ENCODE data around the gene NOCT.
"Not testable (repeated sequence)": the region's sequence is repeated elsewhere in the genome, so short reads cannot be mapped to it uniquely, and the experiment has no call there.

Gene NOCT

DNA sequence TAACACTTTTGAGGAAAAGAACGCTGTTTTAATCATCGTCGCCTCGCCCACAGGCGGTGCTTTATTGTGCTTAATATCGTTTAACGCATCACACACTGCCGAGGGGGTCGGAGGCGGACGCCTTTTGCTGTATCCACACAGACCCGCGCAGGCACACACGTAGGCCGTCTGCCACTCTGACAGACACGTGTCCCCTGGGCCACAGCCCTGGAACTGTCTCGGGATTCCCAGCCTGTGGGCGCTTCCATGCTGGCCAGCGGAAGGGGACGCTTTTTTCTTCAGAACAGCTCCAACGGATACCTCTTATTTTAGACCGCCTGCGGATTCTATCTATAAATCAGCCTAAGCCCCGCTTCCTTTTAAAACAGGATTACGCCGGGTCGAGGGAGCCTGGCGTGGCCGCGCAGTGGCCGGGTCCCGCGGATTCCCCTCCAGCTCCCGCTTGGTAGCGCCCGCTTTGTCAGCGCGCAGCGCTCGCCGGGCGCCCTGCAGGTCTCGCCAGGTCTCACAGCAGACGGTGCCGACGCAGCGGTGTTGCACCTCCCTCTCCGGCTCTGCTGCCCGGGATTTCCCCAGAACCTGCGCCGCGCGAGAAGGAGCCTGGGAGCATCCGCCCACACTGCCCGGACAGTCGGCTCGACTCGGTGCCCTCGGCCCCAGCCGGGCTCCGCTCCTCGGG is at the start of gene NOCT:
NOCT (plus strand) TSS at position 513 of the 679 bp plus-strand sequence. CDS start 201 bp downstream, outside the sequence.
- DNase-seq (ENCODE audit: low read depth), result peak; percentile 83

DNA sequence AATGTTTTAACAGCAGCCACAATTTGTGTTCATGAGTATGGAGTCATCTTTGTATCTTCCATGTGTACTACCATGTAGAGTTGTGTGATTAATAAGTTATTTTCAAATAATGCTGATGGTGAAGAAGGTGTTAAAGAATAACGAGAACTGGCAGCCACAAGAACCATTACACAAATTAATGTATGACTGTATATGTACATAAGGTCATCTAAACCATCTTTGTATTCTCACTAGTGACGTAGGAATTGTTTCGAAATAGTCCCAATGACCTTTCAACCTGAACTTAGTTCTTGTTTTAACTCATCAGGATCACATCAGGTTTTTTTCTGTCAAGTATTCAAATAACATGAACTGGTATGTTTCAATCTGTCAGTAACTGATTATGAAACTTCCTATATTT is 48.3 kb upstream of the NOCT start:
- no peak for DNase-seq (ENCODE audit: low read depth)

GRCh38 chr4:138972956-138973801 is 42.4 kb upstream of the NOCT start:
- DNase-seq (ENCODE audit: low read depth), result no peak

DNA sequence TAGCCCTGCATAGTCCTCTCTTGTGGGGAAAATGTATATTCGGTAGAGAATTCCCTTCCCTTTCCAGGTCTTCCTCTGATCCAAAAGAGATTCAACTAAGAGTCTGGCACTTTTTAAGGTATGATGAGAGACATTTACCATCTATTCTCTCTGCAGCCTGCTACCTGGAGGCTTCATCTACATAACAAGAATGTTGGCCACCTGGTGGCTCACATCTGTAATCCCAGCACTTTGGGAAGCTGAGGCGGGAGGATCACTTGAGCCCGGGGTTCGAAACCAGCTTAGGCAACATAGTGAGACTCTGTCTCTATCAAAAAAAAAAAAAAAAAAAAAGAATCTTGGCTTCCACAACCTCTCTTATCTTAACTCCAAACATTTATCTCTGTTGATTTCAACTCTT is 40.4 kb upstream of the NOCT start:
- no peak for DNase-seq (ENCODE audit: low read depth)

DNA sequence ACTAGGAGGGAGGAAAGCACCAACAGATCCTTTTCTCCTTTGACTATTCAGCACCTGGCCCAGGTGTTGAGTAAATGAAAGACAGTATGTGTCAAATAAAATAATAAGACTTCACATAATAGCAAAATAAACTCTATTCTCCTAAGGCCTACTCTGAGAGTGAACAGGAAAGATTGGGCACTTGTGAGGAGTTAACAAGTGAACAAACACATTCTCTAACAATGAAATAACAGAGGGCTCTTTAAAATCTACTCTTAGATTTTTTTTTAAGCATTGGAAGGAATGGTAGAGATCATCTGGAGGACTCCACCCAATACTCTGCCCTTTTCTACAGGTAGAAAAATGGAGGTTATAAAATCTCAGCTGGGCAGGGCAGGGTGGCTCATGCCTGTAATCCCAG is 39.1 kb upstream of the NOCT start:
- DNase-seq (ENCODE audit: low read depth), result no peak

- DNase-seq (ENCODE audit: low read depth), result no peak
These were observed 38.1 kb upstream of the NOCT start for GRCh38 chr4:138977524-138977923.

GRCh38 chr4:138978028-138978585 is 37.5 kb upstream of the NOCT start:
- DNase-seq (ENCODE audit: low read depth), result no peak

DNA sequence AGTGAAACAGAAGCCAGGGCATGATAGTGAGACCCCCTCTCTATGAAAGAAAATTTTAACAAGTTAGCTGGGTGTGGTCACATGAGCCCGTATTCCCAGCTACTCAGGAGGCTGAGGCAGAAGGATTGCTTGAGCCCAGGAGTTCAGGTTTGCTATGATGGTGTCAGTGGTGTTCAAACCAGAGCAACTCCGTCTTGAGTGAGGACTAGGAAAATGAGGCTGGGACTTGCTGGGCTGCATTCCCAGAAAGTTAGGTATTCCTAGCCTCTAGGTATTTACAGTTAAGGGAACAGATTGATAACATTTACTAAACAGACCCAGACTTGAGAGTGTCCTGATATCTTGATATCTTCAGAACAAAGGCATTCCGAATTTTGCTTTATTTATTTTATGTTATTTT is 37.0 kb upstream of the NOCT start:
- no peak for DNase-seq (ENCODE audit: low read depth)

DNA sequence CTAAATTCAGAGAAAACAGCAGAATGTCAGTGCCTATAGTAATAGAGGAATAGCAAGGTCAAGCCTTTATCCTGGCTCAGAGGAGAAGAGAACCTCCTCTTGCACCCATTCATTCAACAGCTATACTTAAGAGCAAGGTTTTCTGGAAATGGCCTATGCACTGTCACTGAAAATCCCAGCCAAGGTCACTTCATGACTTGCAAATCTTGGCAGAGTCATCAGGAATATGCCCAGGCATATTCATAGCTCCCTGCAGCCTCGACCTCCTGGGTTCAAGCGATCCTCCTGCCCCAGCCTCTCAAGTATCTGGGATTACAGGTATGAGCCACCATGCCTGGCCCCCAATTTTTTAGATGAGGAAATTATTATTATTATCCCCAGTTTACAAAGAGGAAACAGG is 35.8 kb upstream of the NOCT start:
- DNase-seq (ENCODE audit: low read depth), result no peak

GRCh38 chr4:138981930-138982390 is 33.6 kb upstream of the NOCT start:
- DNase-seq (ENCODE audit: low read depth), result no peak

DNA sequence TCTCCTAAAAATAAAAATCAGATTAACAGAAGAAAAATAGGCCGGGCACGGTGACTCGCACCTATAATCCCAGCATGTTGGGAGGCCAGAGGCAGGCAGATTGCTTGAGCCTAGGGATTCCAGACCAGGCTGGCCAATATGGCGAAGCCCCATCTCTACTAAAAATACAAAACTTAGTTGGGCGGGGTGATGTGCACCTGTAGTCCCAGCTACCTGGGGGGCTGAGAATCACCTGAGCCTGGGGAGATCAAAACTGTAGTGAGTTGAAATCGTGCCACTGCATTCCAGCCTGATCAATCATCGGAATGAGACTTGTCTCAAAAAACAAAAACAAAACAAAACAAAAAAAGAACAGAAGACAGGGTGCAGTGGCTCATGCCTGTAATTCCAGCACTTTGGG is 32.8 kb upstream of the NOCT start:
- no peak for DNase-seq (ENCODE audit: low read depth)

DNA sequence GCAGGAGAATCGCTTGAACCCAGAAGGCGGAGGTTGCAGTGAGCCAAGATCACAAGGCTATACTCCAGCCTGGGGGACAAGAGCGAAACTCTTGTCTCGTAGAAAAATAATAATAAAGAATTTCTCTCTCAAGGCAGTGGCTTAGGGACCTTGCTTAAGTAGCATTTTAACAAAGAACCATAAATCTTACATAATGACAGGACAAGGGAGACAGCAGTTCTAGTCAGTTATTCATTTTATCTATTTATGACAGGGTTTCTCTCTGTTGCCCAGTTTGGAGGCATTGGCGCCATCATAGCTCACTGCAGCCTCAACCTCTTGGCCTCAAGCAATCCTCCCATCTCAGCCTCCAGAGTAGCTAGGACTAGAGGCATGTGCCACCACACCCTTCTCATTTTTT is 31.9 kb upstream of the NOCT start:
- no peak for DNase-seq (ENCODE audit: low read depth)

- no peak for DNase-seq (ENCODE audit: low read depth)
These were observed 30.9 kb upstream of the NOCT start for GRCh38 chr4:138984647-138985046.

GRCh38 chr4:138992676-138993075 is 22.9 kb upstream of the NOCT start:
- DNase-seq (ENCODE audit: low read depth), result no peak

DNA sequence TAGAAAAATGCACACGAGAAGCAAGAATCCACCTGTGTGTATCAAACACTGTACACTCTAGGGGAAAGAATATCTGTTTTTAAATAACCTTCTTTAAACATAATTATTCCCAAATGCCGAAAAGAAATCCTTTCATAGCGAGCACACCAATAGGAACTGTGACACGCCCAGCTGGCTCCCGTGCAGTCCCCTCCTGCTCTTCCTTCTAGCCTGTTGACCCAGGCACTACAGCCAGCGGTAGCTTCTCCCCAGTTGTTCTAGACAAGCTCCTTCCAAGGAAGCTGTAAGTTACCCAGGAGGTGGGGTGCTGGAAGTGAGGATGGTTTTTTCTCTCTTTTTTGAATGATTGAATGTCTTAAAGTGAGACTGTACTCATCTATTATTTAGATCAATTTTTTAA is 19.5 kb upstream of the NOCT start:
- DNase-seq (ENCODE audit: low read depth), result no peak

- no peak for DNase-seq (ENCODE audit: low read depth)
These were observed 15.9 kb upstream of the NOCT start for GRCh38 chr4:138999666-139000065.

DNA sequence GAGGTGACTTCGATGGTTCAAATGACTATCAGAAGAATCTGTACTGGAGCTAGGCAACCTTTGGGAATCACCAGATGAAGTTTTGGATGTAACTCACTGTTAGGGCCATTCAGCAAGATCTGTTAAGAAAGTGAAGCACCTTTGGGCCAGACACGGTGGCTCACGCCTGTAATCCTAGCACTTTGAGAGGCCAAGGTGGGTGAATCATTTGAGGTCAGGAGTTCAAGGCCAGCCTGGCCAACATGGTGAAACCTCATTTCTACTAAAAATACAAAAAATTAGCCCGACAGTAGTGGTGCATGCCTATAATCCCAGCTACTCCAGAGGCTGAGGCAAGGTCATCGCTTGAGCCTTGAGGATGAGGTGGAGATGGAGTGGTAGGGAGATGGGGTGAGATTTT is 15.4 kb upstream of the NOCT start:
- not testable (repeated sequence) for DNase-seq (ENCODE audit: low read depth)

DNA sequence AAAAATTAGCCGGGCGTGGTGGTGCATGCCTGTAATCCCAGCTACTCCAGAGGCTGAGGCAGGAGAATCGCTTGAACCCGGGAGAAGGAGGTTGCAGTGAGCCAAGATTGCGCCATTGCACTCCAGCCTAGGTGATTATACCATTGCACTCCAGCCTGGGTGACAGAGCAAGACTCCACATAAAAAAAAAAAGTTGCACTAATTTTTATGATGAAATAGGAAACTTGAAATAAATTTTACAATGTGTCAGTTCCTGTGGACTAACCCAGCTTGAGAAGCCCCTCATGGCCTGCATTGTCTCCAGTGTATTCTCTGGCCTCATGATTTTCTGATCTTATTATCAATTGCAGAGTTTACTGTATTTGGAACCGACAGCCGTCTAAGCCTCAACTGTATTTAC is 14.2 kb upstream of the NOCT start:
- DNase-seq (ENCODE audit: low read depth), result not testable (repeated sequence)

GRCh38 chr4:139003668-139004067 is 11.9 kb upstream of the NOCT start:
- not testable (repeated sequence) for DNase-seq (ENCODE audit: low read depth)

GRCh38 chr4:139005774-139006173 is 9.8 kb upstream of the NOCT start:
- DNase-seq (ENCODE audit: low read depth), result no peak

DNA sequence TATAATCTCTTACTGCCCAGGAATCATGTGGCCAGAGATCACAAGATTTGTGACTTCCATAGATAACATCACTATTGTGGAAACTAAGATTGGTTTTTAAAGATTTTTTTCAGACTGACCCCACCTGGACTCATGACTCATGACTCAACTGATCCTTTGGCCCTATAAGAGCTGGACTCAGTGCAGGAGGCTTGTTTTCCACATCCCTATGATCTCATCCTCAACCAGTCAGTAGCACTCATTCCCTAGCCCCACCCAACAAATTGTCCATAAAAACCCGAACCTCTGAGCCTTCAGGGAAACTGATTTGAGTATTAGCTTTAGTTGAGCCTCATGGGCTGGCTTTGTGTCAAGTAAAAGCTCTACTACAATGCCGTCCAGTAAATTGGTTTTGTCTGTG is 7.9 kb upstream of the NOCT start:
- no peak for DNase-seq (ENCODE audit: low read depth)

DNA sequence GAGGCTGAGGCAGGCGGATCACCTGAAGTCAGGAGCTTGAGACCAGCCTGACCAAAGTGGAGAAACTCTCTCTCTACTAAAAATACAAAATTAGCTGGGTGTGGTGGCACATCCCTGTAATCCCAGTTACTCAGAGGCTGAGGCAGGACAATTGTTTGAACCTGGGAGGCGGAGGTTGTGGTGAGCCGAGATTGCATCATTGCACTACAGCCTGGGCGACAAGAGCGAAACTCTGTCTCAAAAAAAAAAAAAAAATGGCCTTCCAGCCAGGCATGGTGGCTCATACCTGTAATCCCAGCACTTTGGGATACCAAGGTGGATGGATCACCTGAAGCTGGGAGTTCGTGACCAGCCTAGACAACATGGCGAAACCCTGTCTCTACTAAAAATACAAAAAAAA is 7.3 kb upstream of the NOCT start:
- not testable (repeated sequence) for DNase-seq (ENCODE audit: low read depth)

GRCh38 chr4:139009702-139010101 is 5.9 kb upstream of the NOCT start:
- DNase-seq (ENCODE audit: low read depth), result no peak
